Activated T-helper 1 cell treated with anti-CD3 and anti-CD28 coated beads, Interleukin-12 subunit alpha, Interleukin-12 subunit beta, Interleukin-2, Interleukin-4 antibody, amounts not matched to agents 30 ng/mL and 10 ng/mL and 1 ng/mL, durations not matched to agents 14 hours and 24 hours and 36 hours (primary cell): ENCODE results near the gene PDK3. TPM values are rescaled to one million over a fixed set of nuclear protein-coding genes. Genes with fewer than 3 reads are reported as not detected.

ENCODE experiments used
- DNase-seq: peaks from one replicate; pipeline ENCODE4 v3.0.0; 2021; ENCODE audit warnings: low spot score
- H3K27ac Mint-ChIP-seq: one replicate; pipeline ENCODE4 v1.8.0; 2021; ENCODE audit warnings: mild to moderate bottlenecking, mixed read lengths
- H3K27me3 Mint-ChIP-seq: one replicate; pipeline ENCODE4 v1.8.0; 2022; ENCODE audit warnings: mild to moderate bottlenecking, moderate library complexity, mixed read lengths; ENCODE audit not compliant: insufficient read depth
- H3K36me3 Mint-ChIP-seq: one replicate; pipeline ENCODE4 v1.8.0; 2021; ENCODE audit warnings: low read depth, mixed read lengths
- H3K4me1 Mint-ChIP-seq: one replicate; pipeline ENCODE4 v1.8.0; 2021; ENCODE audit warnings: low read depth, mixed read lengths
- H3K4me3 Mint-ChIP-seq: one replicate; pipeline ENCODE4 v1.8.0; 2021; ENCODE audit warnings: mild to moderate bottlenecking, moderate library complexity, mixed read lengths
- H3K9me3 Mint-ChIP-seq: one replicate; pipeline ENCODE4 v1.8.0; 2021; ENCODE audit warnings: mixed read lengths
- intact Hi-C: fragments of 100-400 bp; cut with micrococcal nuclease; formaldehyde crosslinking; loops from one replicate; pipeline ENCODE4 v1.15.1; 2024
- total RNA-seq: library from RNA; stranded (reverse); gene quantifications from 2 replicates; pipeline ENCODE4 v1.2.3, GENCODE V29; 2022

Gene PDK3
- total RNA-seq, 1 donor from 2014 or later, result 24.1 TPM

- DNase-seq, result no peak
- Mint-ChIP-seq H3K27ac (no peak overlapping the region), H3K4me1 (peaks cover 14% of the 10 kb centered on the region), H3K4me3 (no peak overlapping the region), H3K9me3 (peaks cover 7% of the 10 kb centered on the region), H3K36me3 (peaks cover 8% of the 10 kb centered on the region), H3K27me3 (no peaks in the 10 kb centered on the region)
- intact Hi-C loops, result loop anchor here (10.0 kb wide), 1 partner anchor 821 kb away; the partner anchor contains the start of gene PRDX4
Measured at GRCh38 chrX:24485976-24486680, 21.0 kb downstream of the PDK3 start.

GRCh38 chrX:24487571-24487970 is 22.5 kb downstream of the PDK3 start:
- no peak for DNase-seq
- H3K36me3 Mint-ChIP-seq, result peaks cover 5% of the 10 kb centered on the region
- H3K27ac Mint-ChIP-seq, result no peak overlapping the region
- intact Hi-C loops, result loop anchor here (10.0 kb wide), 1 partner anchor 823 kb away; the partner anchor contains the start of gene PRDX4
- H3K4me3 Mint-ChIP-seq, result no peak overlapping the region
- no peaks in the 10 kb centered on the region for H3K27me3 Mint-ChIP-seq
- no peaks in the 10 kb centered on the region for H3K9me3 Mint-ChIP-seq
- H3K4me1 Mint-ChIP-seq, result peaks cover 6% of the 10 kb centered on the region

- intact Hi-C loops, result no loop called here
- no peaks in the 10 kb centered on the region for H3K27me3 Mint-ChIP-seq
- peaks cover 29% of the 10 kb centered on the region for H3K4me1 Mint-ChIP-seq
- no peak for DNase-seq
- peaks cover 2% of the 10 kb centered on the region for H3K36me3 Mint-ChIP-seq
- no peak overlapping the region for H3K4me3 Mint-ChIP-seq
- no peak overlapping the region for H3K27ac Mint-ChIP-seq
- H3K9me3 Mint-ChIP-seq, result no peaks in the 10 kb centered on the region
Measured at GRCh38 chrX:24491741-24492140, 26.7 kb downstream of the PDK3 start.

- Mint-ChIP-seq H3K4me1 (peaks cover 40% of the 10 kb centered on the region), H3K36me3 (peaks cover 4% of the 10 kb centered on the region), H3K27me3 (no peaks in the 10 kb centered on the region), H3K9me3 (no peaks in the 10 kb centered on the region), H3K4me3 (peak overlapping the region; percentile 33), H3K27ac (peak overlapping the region; percentile 86)
- DNase-seq, result no peak
- intact Hi-C loops, result loop anchor here (1.0 to 2.0 kb wide), 2 partner anchors 14 to 27 kb away; no protein-coding TSS in a partner anchor
Measured at GRCh38 chrX:24493740-24494581, 28.9 kb downstream of the PDK3 start.

- no peak for DNase-seq
- no peaks in the 10 kb centered on the region for H3K9me3 Mint-ChIP-seq
- H3K27me3 Mint-ChIP-seq, result no peaks in the 10 kb centered on the region
- peaks cover 4% of the 10 kb centered on the region for H3K36me3 Mint-ChIP-seq
- H3K4me3 Mint-ChIP-seq, result no peak overlapping the region
- intact Hi-C loops, result loop anchor here (1.0 to 5.0 kb wide), 3 partner anchors 14 to 412 kb away; no protein-coding TSS in a partner anchor
- peaks cover 40% of the 10 kb centered on the region for H3K4me1 Mint-ChIP-seq
- peak overlapping the region; percentile 70 for H3K27ac Mint-ChIP-seq
Measured at GRCh38 chrX:24494647-24495075, 29.6 kb downstream of the PDK3 start.

GRCh38 chrX:24495700-24496099 is 30.6 kb downstream of the PDK3 start:
- Mint-ChIP-seq H3K27ac (peak overlapping the region; percentile 44), H3K36me3 (peaks cover 7% of the 10 kb centered on the region), H3K9me3 (no peaks in the 10 kb centered on the region), H3K4me3 (no peak overlapping the region), H3K4me1 (peaks cover 35% of the 10 kb centered on the region), H3K27me3 (no peaks in the 10 kb centered on the region)
- intact Hi-C loops, result loop anchor here (2.0 to 5.0 kb wide), 2 partner anchors 29 to 413 kb away; no protein-coding TSS in a partner anchor
- DNase-seq, result no peak

GRCh38 chrX:24498181-24498580 is 33.1 kb downstream of the PDK3 start:
- intact Hi-C loops, result loop anchor here (5.0 kb wide), 1 partner anchor 416 kb away; no protein-coding TSS in a partner anchor
- H3K27ac Mint-ChIP-seq, result no peak overlapping the region
- no peaks in the 10 kb centered on the region for H3K27me3 Mint-ChIP-seq
- H3K4me3 Mint-ChIP-seq, result no peak overlapping the region
- H3K4me1 Mint-ChIP-seq, result peaks cover 30% of the 10 kb centered on the region
- H3K36me3 Mint-ChIP-seq, result peaks cover 7% of the 10 kb centered on the region
- no peaks in the 10 kb centered on the region for H3K9me3 Mint-ChIP-seq
- DNase-seq, result no peak

GRCh38 chrX:24498975-24499374 is 33.9 kb downstream of the PDK3 start:
- Mint-ChIP-seq H3K9me3 (no peaks in the 10 kb centered on the region), H3K4me3 (no peak overlapping the region), H3K27me3 (no peaks in the 10 kb centered on the region)

GRCh38 chrX:24506082-24506481 is 41.0 kb downstream of the PDK3 start:
- H3K27me3 Mint-ChIP-seq, result no peaks in the 10 kb centered on the region
- peaks cover 18% of the 10 kb centered on the region for H3K4me1 Mint-ChIP-seq
- H3K36me3 Mint-ChIP-seq, result peaks cover 30% of the 10 kb centered on the region
- H3K9me3 Mint-ChIP-seq, result no peaks in the 10 kb centered on the region
- intact Hi-C loops, result no loop called here
- DNase-seq, result no peak
- H3K27ac Mint-ChIP-seq, result peak overlapping the region; percentile 78
- no peak overlapping the region for H3K4me3 Mint-ChIP-seq

More at GRCh38 chrX:24498975-24499374, 33.9 kb downstream of the PDK3 start:
- DNase-seq, result no peak
- intact Hi-C loops, result loop anchor here (1.0 to 5.0 kb wide), 5 partner anchors 104 to 417 kb away; no protein-coding TSS in a partner anchor
- no peak overlapping the region for H3K27ac Mint-ChIP-seq
- H3K36me3 Mint-ChIP-seq, result peaks cover 7% of the 10 kb centered on the region
- H3K4me1 Mint-ChIP-seq, result peaks cover 22% of the 10 kb centered on the region

- peaks cover 36% of the 10 kb centered on the region for H3K36me3 Mint-ChIP-seq
- peaks cover 26% of the 10 kb centered on the region for H3K4me1 Mint-ChIP-seq
- no peak overlapping the region for H3K4me3 Mint-ChIP-seq
- H3K27ac Mint-ChIP-seq, result no peak overlapping the region
- no peaks in the 10 kb centered on the region for H3K9me3 Mint-ChIP-seq
- no peak for DNase-seq
- intact Hi-C loops, result no loop called here
- H3K27me3 Mint-ChIP-seq, result no peaks in the 10 kb centered on the region
Measured at GRCh38 chrX:24508375-24508774, 43.3 kb downstream of the PDK3 start.

- Mint-ChIP-seq H3K27me3 (no peaks in the 10 kb centered on the region), H3K4me3 (no peak overlapping the region), H3K4me1 (peaks cover 24% of the 10 kb centered on the region), H3K27ac (peak overlapping the region; percentile 66), H3K36me3 (peaks cover 23% of the 10 kb centered on the region), H3K9me3 (no peaks in the 10 kb centered on the region)
- peak; percentile 30 for DNase-seq
- intact Hi-C loops, result loop anchor here (1.0 to 5.0 kb wide), 2 partner anchors 33 to 179 kb away; partner anchors contain the start of gene POLA1
Measured at GRCh38 chrX:24513416-24513815, 48.3 kb downstream of the PDK3 start.

GRCh38 chrX:24515447-24515846 is 50.4 kb downstream of the PDK3 start:
- H3K4me3 Mint-ChIP-seq, result peak overlapping the region; percentile 39
- no peaks in the 10 kb centered on the region for H3K9me3 Mint-ChIP-seq
- peaks cover 24% of the 10 kb centered on the region for H3K4me1 Mint-ChIP-seq
- intact Hi-C loops, result no loop called here
- H3K27ac Mint-ChIP-seq, result peak overlapping the region; percentile 72
- H3K36me3 Mint-ChIP-seq, result peaks cover 15% of the 10 kb centered on the region
- DNase-seq, result no peak
- H3K27me3 Mint-ChIP-seq, result no peaks in the 10 kb centered on the region
